GM19023 (cell line): ENCODE data around the gene SEPTIN14.
"Not testable (repeated sequence)": the region's sequence is repeated elsewhere in the genome, so short reads cannot be mapped to it uniquely, and the experiment has no call there.

Experiments
- ATAC-seq: cut with Tn5 transposase; IDR thresholded peaks from one replicate; pipeline ENCODE4 v1.9.1; 2021; ENCODE audit warnings: mild to moderate bottlenecking, moderate library complexity; ENCODE audit not compliant: unreplicated experiment

The SEPTIN14 gene

GRCh38 chr7:55786901-55787300 lies 75.7 kb downstream of the SEPTIN14 start:
- ATAC-seq, result no peak

DNA sequence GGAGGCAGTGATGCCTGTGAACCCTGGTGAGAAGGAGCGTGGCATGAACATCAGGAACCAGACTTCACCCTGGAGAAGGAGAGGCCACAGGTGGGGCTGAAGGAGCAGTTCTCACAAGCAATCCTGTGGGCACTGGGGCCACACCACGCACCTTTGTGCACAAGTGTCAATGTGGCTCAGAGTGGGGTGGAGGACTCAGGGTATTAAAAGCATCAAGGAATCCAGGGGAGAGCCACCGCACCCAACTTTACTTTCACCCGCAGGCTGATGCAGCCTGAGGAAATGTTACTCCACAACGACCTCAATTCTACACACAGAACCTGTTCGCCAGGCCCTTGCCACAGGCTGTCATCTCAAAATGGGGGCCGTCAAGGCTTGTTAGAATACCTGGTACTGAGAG lies 77.1 kb downstream of the SEPTIN14 start:
- ATAC-seq, result not testable (repeated sequence)

DNA sequence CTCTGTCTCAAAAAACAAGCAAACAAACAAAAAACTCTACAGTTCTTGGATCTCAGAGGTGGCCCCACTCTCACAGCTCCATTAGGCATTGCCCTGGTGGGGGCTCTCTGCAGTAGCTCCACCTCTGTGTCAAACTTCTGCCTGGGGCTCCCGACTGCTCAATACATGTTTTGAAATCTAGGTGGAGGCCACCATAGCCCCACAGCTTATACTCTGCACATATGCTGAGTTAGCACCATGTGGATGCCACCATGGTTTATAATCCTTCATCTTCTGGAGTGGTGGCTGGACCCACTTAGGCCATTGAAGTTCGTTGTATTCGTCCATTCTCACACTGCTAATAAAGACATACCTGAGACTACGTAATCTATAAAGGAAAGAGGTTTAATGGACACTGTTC lies 78.4 kb downstream of the SEPTIN14 start:
- no peak for ATAC-seq

DNA sequence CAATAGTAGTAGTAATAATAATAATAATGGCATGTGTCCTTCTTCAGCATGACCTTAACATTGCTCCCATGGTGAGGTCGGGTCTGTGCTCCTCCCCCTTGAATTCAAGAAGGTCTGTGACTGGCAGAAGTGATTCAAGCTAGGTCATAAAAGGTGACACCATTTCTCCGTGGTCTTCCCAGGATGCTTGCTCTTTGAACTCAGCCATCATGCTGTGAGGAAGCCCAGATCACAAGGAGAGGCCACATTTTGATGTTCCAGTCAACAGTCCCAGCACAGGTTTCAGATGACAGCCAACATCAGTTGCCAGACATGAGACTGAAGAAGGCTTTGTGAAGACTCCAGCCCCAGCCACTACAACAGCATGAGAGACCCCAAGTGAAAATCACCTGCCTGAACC lies 83.9 kb downstream of the SEPTIN14 start:
- no peak for ATAC-seq

GRCh38 chr7:55776196-55776595 lies 86.4 kb downstream of the SEPTIN14 start:
- ATAC-seq, result no peak

- no peak for ATAC-seq
Observed at GRCh38 chr7:55775051-55775420, 87.5 kb downstream of the SEPTIN14 start.

DNA sequence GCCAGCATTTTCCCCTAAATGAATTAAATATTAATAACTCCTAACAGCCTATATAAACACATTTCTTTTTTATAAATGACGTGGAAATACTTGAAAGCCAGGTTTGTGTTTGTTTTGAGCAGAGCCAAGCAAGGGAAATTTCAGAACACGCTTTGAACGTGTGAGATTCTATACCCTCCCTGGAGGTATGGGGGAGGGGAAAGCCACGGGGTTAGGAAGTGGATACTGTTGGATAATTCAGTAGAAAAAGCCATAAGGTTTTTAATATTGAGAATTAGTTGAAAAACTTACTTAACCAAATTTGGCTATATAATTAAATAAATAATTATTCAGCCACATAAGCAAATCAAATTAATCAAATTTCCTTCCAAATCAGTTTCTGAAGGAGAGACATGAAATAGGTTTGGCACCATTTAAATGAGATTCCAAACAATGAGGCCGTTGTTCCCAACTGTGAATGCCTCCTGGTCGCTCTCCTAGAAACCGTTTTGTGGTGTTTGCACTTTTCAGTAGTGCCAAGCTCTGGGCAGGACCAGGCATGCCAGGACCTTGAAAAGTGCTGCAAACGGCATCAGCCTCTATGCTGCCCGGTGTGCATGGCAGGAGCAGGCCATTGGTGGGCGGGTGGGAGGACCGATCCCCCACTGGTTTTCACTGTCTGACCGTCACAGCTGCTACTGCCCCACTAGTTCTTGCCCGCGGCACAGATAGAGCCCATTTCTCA lies 88.1 kb downstream of the SEPTIN14 start:
- no peak for ATAC-seq

GRCh38 chr7:55770778-55771177 lies 91.8 kb downstream of the SEPTIN14 start:
- ATAC-seq, result no peak

DNA sequence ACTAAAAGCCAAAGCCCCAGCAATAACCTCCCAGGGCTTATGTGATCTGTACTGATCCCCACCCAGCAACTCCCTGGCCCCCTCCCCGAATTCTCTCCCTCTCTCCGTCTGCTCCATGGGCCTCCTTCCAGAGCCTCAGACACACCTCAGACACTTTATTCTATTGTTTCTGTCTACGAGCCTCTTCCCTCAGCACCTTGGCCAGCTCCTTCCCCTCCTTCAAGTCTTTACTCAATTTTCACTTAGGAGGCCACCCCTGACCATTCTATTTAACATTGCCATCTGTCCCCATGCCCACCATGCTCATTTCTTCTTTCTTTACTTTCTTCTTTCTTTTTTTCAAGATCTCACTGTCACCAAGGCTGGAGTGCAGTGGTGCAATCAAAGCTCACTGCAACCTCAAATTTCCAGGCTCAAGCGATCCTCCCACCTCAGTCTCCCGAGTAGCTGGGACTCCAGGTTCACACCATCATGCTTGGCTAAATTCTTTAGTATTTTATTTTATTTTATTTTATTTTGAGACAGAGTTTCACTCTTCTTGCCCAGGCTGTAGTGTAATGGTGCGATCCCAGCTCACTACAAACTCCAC lies 109.2 kb downstream of the SEPTIN14 start:
- not testable (repeated sequence) for ATAC-seq

- not testable (repeated sequence) for ATAC-seq
Observed at GRCh38 chr7:55744706-55745105, 117.8 kb downstream of the SEPTIN14 start.
